HepG2 (cell line): ENCODE data around the gene RNFT1. TPM values are rescaled to one million over a fixed set of nuclear protein-coding genes. Genes with fewer than 3 reads are reported as not detected.
"Not testable (repeated sequence)": the region's sequence is repeated elsewhere in the genome, so short reads cannot be mapped to it uniquely, and the experiment has no call there.

Experiments
- ATAC-seq: fragments of 200-7000 bp; cut with Tn5 transposase; 3 replicates; pipeline ENCODE4 v1.9.1; 2020; ENCODE audit warnings: mild to moderate bottlenecking, moderate library complexity
- BruUV-seq: library from RNA; stranded (reverse); fragments of 400-500 nt; replicated peaks from 2 replicates; lab custom pipeline; 2021; lab: Mats Ljungman, UMichigan
- CTCF ChIA-PET: fragments of 300-600 bp; formaldehyde crosslinking; extraction: SDS; loops from one replicate; lab custom pipeline; 2021; ENCODE audit warnings: low total read pairs, inconsistent platforms, low intra/inter-chr PET ratio; lab: Yijun Ruan, JAX
- POLR2A ChIA-PET: fragments of 350-600 bp; sonication (Branson Sonifier 250); formaldehyde crosslinking; loops from one replicate; lab custom pipeline; 2020; ENCODE audit warnings: antibody characterized with exemption, inconsistent platforms; lab: Yijun Ruan, JAX
- DNase-seq: peaks from one replicate; pipeline ENCODE4 v3.0.0-alpha.2; 2015; ENCODE audit warnings: low spot score
- FAIRE-seq: peaks from 3 replicates; lab custom pipeline; 2011; peaks lifted over from hg19 to GRCh38; lab: Jason Lieb, UNC
- H2AFZ ChIP-seq: one replicate; pipeline ENCODE4 v1.6.1; 2011; ENCODE audit warnings: low read length, inconsistent platforms
- H3K27ac ChIP-seq: fragments of 300-600 bp; 3 replicates; pipeline ENCODE4 v1.8.0; 2011; ENCODE audit warnings: mixed run types, mild to moderate bottlenecking, mixed read lengths, low read length, inconsistent platforms; ENCODE audit not compliant: insufficient read depth; ENCODE audit errors: extremely low read length
- H3K27me3 ChIP-seq, 2 experiments: fragments of 200-600 bp in 1 of 2; 2 replicates in 1 of 2; 3 replicates in 1 of 2; pipeline versions ENCODE4 v1.6.0 to v1.8.0; 2011; ENCODE audit warnings: low read length in 2 of 2, mild to moderate bottlenecking in 2 of 2, moderate library complexity in 2 of 2, inconsistent platforms in 1 of 2; ENCODE audit not compliant: insufficient read depth in 2 of 2, control insufficient read depth in 1 of 2
- H3K36me3 ChIP-seq, 2 experiments: fragments of 200-600 bp in 1 of 2; replicated peaks in 1 of 2; 2 replicates in 1 of 2; 3 replicates in 1 of 2; pipeline versions ENCODE4 v1.5.1 to v1.8.0; 2011; ENCODE audit warnings: low read length in 2 of 2, inconsistent platforms in 1 of 2; ENCODE audit not compliant: insufficient read depth in 2 of 2, control insufficient read depth in 1 of 2
- H3K4me1 ChIP-seq: 2 replicates; pipeline ENCODE4 v1.5.1; 2012; ENCODE audit warnings: low read length, inconsistent platforms; ENCODE audit not compliant: insufficient read depth
- H3K4me2 ChIP-seq: 2 replicates; pipeline ENCODE4 v1.6.0; 2011; ENCODE audit warnings: low read depth, low read length, inconsistent platforms
- H3K4me3 ChIP-seq, 3 experiments: fragments of 200-600 bp in 1 of 3; sonication (generic), shearing (Covaris generic) in 1 of 3; replicated peaks in 1 of 3; 2 replicates each; pipeline ENCODE4 v1.5.1; 2011 to 2016; ENCODE audit warnings: low read length in 3 of 3, inconsistent platforms in 2 of 3, low read depth in 2 of 3, mild to moderate bottlenecking in 2 of 3, control low read depth in 1 of 3, mixed read lengths in 1 of 3; ENCODE audit not compliant: insufficient read depth in 1 of 3
- H3K79me2 ChIP-seq: one replicate; pipeline ENCODE4 v1.6.1; 2011; ENCODE audit warnings: low read length, inconsistent platforms; ENCODE audit not compliant: insufficient read depth
- H3K9ac ChIP-seq: 2 replicates; pipeline ENCODE4 v1.6.0; 2011; ENCODE audit warnings: mild to moderate bottlenecking, low read depth, low read length, inconsistent platforms; ENCODE audit not compliant: insufficient read depth
- H3K9me3 ChIP-seq: 2 replicates; pipeline ENCODE4 v1.5.1; 2012; ENCODE audit warnings: mild to moderate bottlenecking, low read length
- H4K20me1 ChIP-seq: 2 replicates; pipeline ENCODE4 v1.6.0; 2011; ENCODE audit warnings: inconsistent platforms, mild to moderate bottlenecking, low read length, moderate library complexity; ENCODE audit not compliant: insufficient read depth
- WGBS: methylation state at CpG from one replicate; pipeline ENCODE4 v1.1.6; 2017; ENCODE audit warnings: low lambda C conversion rate; 5-methylcytosine and 5-hydroxymethylcytosine counted together
- in situ Hi-C: cut with HindIII; loops from 2 replicates; pipeline ENCODE4 v1.10.0; 2017; ENCODE audit warnings: low pct_unique_long_range_greater_than_20kb; ENCODE audit not compliant: extremely low pct_ligation_motif_present
- intact Hi-C: fragments of 100-400 bp; cut with micrococcal nuclease; formaldehyde crosslinking; loops from one replicate; pipeline ENCODE4 v1.10.0; 2022; ENCODE audit not compliant: unreplicated experiment
- polyA plus RNA-seq, 8 experiments: library from polyadenylated mRNA; depleted of rRNA in 3 of 8; stranded (reverse) in 7 of 8; unstranded in 1 of 8; fragments of >200 nt; fragmentation: Illumina TruSeq in 4 of 8; extraction: Trizol in 4 of 8; gene quantifications; 2 replicates each; pipeline versions ENCODE4 v1.2.1 to v1.2.3, GENCODE V29; 2011 to 2016; ENCODE audit warnings: low read depth in 4 of 8, missing spikeins in 1 of 8, mixed read lengths in 1 of 8; ENCODE audit not compliant: insufficient read depth in 1 of 8
- total RNA-seq, 5 experiments: library from RNA; depleted of rRNA; stranded (reverse); fragments of >200 nt; fragmentation: Illumina TruSeq; extraction: Trizol; gene quantifications; 2 replicates each; pipeline ENCODE4 v1.2.3, GENCODE V29; 2016; ENCODE audit warnings: low read depth in 1 of 5
- TF ChIP-seq, protein P1 (sequence below): sonication (generic); formaldehyde crosslinking; IDR thresholded peaks from 2 replicates; pipeline ENCODE4 v1.5.1; 2020; ENCODE audit warnings: mild to moderate bottlenecking, missing genetic modification reagents, borderline replicate concordance

The RNFT1 gene
- total and polyA plus RNA-seq, 2 of the 13 experiments (the other 11 are each of a cell fraction or from before 2014, with no cell fraction given): 19.1 to 22.1 TPM

DNA sequence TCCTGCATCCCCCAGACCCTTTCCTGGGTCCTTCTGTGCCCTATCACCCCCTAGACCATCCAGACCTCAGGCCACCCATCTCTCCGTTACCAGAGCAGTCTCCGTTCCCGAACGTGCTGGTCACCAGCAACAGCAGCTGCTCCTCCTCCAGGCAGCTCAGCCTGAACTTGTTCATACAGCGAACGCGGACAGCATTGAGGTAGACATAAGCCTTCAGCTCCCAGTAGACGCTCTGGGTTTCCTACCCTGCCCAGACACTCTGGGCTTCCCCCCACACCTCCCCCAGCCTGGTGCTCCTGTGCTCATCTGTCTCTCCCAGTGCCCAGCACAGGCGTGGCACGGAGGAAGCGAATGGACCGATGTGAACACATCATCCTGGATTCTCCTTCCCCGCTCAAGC, 41.6 kb upstream of the RNFT1 start (continued):
- TF ChIP-seq, protein P1, sequence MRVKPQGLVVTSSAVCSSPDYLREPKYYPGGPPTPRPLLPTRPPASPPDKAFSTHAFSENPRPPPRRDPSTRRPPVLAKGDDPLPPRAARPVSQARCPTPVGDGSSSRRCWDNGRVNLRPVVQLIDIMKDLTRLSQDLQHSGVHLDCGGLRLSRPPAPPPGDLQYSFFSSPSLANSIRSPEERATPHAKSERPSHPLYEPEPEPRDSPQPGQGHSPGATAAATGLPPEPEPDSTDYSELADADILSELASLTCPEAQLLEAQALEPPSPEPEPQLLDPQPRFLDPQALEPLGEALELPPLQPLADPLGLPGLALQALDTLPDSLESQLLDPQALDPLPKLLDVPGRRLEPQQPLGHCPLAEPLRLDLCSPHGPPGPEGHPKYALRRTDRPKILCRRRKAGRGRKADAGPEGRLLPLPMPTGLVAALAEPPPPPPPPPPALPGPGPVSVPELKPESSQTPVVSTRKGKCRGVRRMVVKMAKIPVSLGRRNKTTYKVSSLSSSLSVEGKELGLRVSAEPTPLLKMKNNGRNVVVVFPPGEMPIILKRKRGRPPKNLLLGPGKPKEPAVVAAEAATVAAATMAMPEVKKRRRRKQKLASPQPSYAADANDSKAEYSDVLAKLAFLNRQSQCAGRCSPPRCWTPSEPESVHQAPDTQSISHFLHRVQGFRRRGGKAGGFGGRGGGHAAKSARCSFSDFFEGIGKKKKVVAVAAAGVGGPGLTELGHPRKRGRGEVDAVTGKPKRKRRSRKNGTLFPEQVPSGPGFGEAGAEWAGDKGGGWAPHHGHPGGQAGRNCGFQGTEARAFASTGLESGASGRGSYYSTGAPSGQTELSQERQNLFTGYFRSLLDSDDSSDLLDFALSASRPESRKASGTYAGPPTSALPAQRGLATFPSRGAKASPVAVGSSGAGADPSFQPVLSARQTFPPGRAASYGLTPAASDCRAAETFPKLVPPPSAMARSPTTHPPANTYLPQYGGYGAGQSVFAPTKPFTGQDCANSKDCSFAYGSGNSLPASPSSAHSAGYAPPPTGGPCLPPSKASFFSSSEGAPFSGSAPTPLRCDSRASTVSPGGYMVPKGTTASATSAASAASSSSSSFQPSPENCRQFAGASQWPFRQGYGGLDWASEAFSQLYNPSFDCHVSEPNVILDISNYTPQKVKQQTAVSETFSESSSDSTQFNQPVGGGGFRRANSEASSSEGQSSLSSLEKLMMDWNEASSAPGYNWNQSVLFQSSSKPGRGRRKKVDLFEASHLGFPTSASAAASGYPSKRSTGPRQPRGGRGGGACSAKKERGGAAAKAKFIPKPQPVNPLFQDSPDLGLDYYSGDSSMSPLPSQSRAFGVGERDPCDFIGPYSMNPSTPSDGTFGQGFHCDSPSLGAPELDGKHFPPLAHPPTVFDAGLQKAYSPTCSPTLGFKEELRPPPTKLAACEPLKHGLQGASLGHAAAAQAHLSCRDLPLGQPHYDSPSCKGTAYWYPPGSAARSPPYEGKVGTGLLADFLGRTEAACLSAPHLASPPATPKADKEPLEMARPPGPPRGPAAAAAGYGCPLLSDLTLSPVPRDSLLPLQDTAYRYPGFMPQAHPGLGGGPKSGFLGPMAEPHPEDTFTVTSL: no peak

DNA sequence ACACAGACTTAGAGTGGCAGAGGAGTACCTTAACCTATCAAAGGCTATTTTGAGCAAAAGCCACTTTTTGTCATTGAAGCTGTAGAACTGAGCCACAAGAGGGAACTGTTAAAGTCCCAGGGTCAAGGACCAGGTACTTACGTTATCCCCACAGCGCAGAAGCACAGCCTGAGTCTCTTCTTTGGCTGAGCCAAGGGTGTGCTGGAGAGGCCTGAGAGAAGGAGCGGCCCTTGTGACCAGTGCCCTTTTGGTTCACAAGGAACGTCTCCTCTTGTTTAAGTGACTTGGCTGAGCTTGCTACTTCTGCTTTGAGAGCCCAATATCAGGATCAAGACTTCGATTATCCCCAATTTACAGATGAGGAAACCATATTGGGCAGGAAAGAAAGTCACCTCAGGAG, 40.0 kb upstream of the RNFT1 start:
- H3K79me2 ChIP-seq, H4K20me1 ChIP-seq, ATAC-seq, FAIRE-seq, POLR2A ChIA-PET, intact Hi-C loops, BruUV-seq, H3K4me2 ChIP-seq, CTCF ChIA-PET, H2AFZ ChIP-seq, H3K27ac ChIP-seq, H3K4me3 ChIP-seq, in situ Hi-C loops, H3K36me3 ChIP-seq, DNase-seq, H3K9me3 ChIP-seq, H3K9ac ChIP-seq: not testable (repeated sequence)
- peaks cover 3 to 12% of the 10 kb centered on the region in 2 experiments for H3K27me3 ChIP-seq
- H3K4me1 ChIP-seq: peaks cover 11% of the 10 kb centered on the region
- WGBS: 23% methylated on average over 5 of the region's 5 CpGs

DNA sequence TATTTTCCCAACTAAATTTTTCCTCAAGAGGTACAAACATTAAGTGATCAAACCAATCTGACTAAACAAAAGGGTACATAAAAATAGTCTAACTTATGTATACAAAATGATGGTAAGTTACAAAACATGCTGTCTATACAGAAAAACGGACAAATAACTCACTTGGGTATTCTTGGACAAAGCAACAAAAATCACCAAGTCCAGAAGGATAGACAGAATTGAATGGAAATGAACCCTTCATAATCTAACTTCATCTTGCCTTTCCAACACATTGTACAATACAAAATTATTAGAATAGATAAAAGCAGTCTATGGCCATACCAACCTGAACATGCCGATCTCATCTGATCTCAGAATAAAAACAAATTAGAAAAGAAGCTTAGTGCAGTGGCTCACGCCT, 37.9 kb upstream of the RNFT1 start:
- H3K79me2 ChIP-seq, FAIRE-seq, intact Hi-C loops, H3K4me3 ChIP-seq, in situ Hi-C loops, CTCF ChIA-PET, H3K36me3 ChIP-seq, ATAC-seq, H3K27ac ChIP-seq, H3K4me2 ChIP-seq, BruUV-seq, POLR2A ChIA-PET, H2AFZ ChIP-seq, DNase-seq, H3K9me3 ChIP-seq, H3K9ac ChIP-seq, H4K20me1 ChIP-seq: not testable (repeated sequence)
- Histone ChIP-seq H3K4me1 (peaks cover 11% of the 10 kb centered on the region), H3K27me3 (peaks cover 3 to 12% of the 10 kb centered on the region in 2 experiments)
- 41% methylated on average over 3 of the region's 3 CpGs for WGBS

DNA sequence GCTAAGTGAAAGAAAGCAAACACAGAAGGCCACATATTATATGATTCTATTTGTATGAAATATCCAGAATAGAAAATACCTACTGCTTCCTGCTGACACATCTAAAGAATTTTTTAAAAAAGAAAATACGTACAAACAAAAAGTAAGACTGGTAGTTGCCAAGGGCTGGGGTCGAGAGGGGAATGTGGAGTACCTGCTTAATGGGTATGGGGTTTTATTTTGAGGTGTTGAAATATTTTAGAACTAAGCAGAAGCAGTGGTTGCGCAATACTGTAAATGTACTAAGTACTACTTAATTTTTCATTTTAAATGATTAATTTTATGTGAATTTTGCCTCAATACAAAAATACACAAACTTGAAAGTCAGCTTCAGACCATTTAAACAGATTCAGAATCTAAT, 32.1 kb upstream of the RNFT1 start:
- H3K36me3 ChIP-seq, H4K20me1 ChIP-seq, POLR2A ChIA-PET, H3K9ac ChIP-seq, H3K27me3 ChIP-seq, FAIRE-seq, H3K4me2 ChIP-seq, H2AFZ ChIP-seq, H3K79me2 ChIP-seq, intact Hi-C loops, H3K9me3 ChIP-seq, H3K4me1 ChIP-seq, BruUV-seq, CTCF ChIA-PET, in situ Hi-C loops, H3K27ac ChIP-seq, H3K4me3 ChIP-seq, ATAC-seq, DNase-seq: not testable (repeated sequence)
- WGBS: 59% methylated on average over 3 of the region's 3 CpGs
